Tibial nerve (tissue), 3 donors: Measurements from ENCODE around the gene BRSK1.

Source experiments
- POLR2A ChIP-seq, 2 donors: fragments of 450-650 bp; IDR thresholded peaks; one replicate each; pipeline ENCODE4 v1.6.1; 2017; ENCODE audit warnings: antibody characterized with exemption in 2 of 2, mild to moderate bottlenecking in 2 of 2, moderate library complexity in 2 of 2
- TF ChIP-seq, protein P1 (sequence below), 5 experiments: fragments of 200-600 bp in 3 of 5; fragments of 450-650 bp in 2 of 5; sonication (generic) in 3 of 5; IDR thresholded peaks; one replicate each; pipeline ENCODE4 v1.5.1; 2016 to 2019; ENCODE audit warnings: antibody characterized with exemption in 5 of 5, mild to moderate bottlenecking in 3 of 5, moderate library complexity in 2 of 5

DNA sequence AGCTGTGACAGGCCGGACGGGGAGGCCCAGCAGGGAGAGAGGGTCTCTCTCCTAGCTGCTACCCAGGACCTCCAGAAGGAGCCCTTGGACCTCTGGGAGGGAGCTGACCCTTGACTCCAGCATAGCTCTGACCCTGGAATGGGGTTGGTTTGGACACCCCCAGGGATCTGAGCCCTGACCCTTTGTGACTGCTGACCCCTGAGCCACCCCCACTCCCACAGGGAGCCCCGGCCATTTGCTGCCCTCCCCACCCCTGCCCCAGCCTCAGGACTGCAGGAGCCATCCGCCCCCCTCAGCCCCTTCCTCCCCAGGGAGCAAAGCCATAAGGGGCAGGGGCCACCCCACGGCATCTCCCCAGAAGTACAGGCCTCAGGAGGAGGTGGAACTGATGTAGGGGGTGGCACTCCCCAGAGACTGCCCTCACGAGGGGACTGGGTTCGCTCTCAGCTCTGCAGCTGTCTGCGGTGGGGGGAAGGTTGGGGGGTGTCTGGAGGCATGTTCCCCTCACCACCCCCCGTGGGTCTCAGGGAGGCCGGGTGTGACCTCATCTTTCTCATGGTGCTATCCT is 63.7 kb downstream of the BRSK1 start:
- TF ChIP-seq, protein P1, sequence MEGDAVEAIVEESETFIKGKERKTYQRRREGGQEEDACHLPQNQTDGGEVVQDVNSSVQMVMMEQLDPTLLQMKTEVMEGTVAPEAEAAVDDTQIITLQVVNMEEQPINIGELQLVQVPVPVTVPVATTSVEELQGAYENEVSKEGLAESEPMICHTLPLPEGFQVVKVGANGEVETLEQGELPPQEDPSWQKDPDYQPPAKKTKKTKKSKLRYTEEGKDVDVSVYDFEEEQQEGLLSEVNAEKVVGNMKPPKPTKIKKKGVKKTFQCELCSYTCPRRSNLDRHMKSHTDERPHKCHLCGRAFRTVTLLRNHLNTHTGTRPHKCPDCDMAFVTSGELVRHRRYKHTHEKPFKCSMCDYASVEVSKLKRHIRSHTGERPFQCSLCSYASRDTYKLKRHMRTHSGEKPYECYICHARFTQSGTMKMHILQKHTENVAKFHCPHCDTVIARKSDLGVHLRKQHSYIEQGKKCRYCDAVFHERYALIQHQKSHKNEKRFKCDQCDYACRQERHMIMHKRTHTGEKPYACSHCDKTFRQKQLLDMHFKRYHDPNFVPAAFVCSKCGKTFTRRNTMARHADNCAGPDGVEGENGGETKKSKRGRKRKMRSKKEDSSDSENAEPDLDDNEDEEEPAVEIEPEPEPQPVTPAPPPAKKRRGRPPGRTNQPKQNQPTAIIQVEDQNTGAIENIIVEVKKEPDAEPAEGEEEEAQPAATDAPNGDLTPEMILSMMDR (IDR thresholded peaks at IDR 0.05) = no peak
- no peak for TF ChIP-seq POLR2A (IDR thresholded peaks at IDR 0.05)
